Left cardiac atrium (tissue), 4 donors: Measurements from ENCODE around the gene NAP1L1. TPM values are rescaled to one million over a fixed set of nuclear protein-coding genes. Genes with fewer than 3 reads are reported as not detected.

Experiments
- ATAC-seq, 2 donors: fragments of 200-7000 bp; cut with Tn5 transposase; one replicate each; pipeline ENCODE4 v1.9.1; 2020; ENCODE audit warnings: mild to moderate bottlenecking in 2 of 2, moderate library complexity in 2 of 2
- DNase-seq: peaks from one replicate; pipeline ENCODE4 v3.0.0-alpha.2; 2020
- intact Hi-C, 2 donors: fragments of 100-400 bp; cut with DNase I; formaldehyde crosslinking; loops; one replicate each; pipeline versions ENCODE4 v1.14.1 to v1.15.1; 2022 to 2023
- total RNA-seq, 2 donors: library from RNA; stranded (reverse); fragmentation: NEBNext Ultra II Directional; extraction: Animal tissue kit (Norgen Biotek cat#: 25700); gene quantifications; one replicate each; pipeline ENCODE4 v1.2.1, GENCODE V29; 2021
- donor health status: DM: no; HTN: yes; CAD: no.
- donor health status: DM: no; HTN: yes; CAD: no; lungs with severe emphysema.
- donor health status: DM: yes; HTN: yes; CAD: no.
- donor health status: Dilated cardiomyopathy.

The NAP1L1 gene
- total RNA-seq, 2 donors from 2014 or later, result 299 to 358 TPM

DNA sequence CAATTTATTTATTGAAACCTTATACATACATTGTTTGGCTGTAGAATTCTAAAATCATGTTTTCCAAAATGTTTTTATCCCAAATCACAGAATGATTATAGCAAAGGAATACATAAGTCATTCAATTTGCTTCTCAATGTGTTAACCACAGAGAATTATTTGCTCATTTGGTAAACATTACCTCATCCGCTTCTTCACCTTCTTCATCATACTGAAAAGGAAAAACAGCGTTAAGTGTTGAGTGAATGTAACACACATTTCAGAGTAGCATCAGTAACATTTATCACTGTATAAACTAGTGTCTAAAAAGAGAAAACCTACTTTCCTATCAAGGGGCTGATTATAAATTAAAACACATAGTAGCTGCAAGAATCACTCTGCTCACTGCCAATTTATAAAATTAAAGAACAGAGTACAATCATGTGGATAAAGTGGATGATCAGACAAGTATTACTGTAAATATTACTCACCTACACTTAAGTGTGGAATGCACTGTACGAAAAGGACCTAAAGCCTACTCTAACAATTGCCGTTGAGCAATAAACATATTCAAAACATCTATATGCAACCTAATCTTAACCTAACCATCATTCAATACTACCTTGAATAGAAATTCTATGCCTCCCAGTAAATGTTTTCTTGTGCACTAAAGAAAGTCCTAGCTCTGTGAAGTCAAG is 34.8 kb downstream of the NAP1L1 start:
- ATAC-seq (no peak), DNase-seq (no peak)
- intact Hi-C loops, result no loop called here

GRCh38 chr12:76047742-76048141 is 36.7 kb downstream of the NAP1L1 start:
- ATAC-seq (no peak), DNase-seq (no peak)
- intact Hi-C loops, result no loop called here

DNA sequence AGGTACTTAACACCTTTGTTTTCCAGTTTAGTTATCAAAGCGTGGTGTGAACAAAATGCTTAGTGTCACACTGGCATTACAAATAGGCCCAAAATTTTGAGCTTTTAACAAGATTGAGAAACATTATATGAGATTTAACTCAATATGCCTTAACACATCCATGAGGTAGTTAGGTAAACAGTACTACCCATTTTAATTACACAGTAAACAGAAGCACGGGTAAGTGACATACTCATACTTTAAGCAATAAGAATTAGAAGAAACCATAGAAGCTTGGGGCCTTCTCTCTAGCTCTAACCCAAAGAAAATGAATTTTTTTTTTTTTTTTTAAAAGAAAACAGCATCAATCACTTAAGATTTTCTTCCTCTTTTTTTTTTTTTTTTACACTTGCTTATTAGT is 37.4 kb downstream of the NAP1L1 start:
- ATAC-seq (no peak), DNase-seq (no peak)
- intact Hi-C loops, result no loop called here

DNA sequence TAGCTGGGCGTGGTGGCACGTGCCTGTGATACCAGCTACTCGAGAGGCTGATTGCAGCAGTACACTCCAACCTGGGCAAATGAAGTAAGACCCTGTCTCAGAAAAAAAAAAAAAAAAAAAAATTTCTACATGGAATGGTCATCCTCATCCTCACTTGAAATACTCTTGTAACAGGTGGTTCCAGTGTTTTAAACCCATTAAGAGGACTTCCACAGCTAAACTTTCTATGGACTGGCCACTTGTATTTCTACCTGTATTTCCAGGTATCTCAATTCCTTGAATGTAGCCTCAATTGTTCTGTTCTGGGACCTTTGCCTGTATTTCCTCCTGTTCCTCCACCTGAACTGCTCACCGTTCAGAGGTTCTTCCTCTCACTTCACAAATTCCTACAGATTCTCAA is 41.1 kb downstream of the NAP1L1 start:
- DNase-seq (no peak), ATAC-seq (no peak)
- intact Hi-C loops, result no loop called here

- DNase-seq, result no peak
- intact Hi-C loops, result no loop called here
- ATAC-seq, result no peak
Observed at GRCh38 chr12:76042147-76042546, 42.3 kb downstream of the NAP1L1 start.

DNA sequence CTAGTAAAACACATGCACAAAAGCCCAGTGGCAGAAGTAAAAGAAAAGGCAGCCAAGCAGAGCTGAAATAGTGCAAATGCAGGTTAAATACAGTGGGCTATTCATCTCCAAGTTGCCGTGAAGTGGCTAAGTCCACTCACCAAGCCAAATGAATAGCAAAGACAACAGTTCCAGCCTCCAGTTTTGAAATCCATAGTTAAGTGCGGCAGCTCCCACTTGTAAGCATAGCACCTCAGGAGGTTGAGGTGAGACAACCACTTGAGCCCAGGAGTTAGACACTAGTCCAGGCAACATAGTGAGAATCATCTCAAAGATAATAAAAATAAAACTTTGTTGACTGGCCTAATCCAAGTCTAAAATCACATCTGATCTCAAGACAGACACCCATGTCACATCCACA is 43.1 kb downstream of the NAP1L1 start:
- intact Hi-C loops, result no loop called here
- ATAC-seq, result no peak
- no peak for DNase-seq

- intact Hi-C loops, result no loop called here
- ATAC-seq (no peak), DNase-seq (no peak)
Observed at GRCh38 chr12:76040461-76040860, 44.0 kb downstream of the NAP1L1 start.

DNA sequence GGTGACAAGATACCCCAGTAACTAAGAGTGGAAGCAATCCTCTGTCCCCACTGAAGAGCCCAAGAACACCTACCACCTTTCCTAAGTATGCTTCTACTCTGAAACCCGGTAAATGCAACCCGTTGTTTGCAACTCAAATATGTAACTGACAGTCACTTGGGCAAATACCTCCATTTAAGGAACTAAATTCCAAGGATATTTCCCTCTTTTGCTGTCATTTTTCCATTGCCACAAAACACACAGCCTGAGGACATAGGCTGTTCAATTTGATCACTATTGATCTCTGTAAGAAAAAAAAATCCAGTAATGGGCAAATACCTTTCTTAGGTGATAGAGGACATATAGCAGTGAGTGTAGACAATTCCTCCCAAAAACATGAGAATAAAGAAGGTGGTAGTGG is 46.3 kb downstream of the NAP1L1 start:
- DNase-seq, result no peak
- no peak for ATAC-seq
- intact Hi-C loops, result loop anchor here (5.0 to 10.0 kb wide), 3 partner anchors 223 to 511 kb away; no protein-coding TSS in a partner anchor

- DNase-seq (no peak), ATAC-seq (peak; percentile 62 to 66)
- intact Hi-C loops, result loop anchor here (2.0 to 10.0 kb wide), 4 partner anchors 223 to 511 kb away; no protein-coding TSS in a partner anchor
Observed at GRCh38 chr12:76037130-76038103, 47.1 kb downstream of the NAP1L1 start.

GRCh38 chr12:76035045-76035444 is 49.4 kb downstream of the NAP1L1 start:
- intact Hi-C loops, result loop anchor here (5.0 to 10.0 kb wide), 3 partner anchors 220 to 508 kb away; no protein-coding TSS in a partner anchor
- ATAC-seq (no peak), DNase-seq (no peak)

- DNase-seq (no peak), ATAC-seq (no peak)
- intact Hi-C loops, result loop anchor here (5.0 to 10.0 kb wide), 3 partner anchors 101 to 479 kb away; no protein-coding TSS in a partner anchor
Observed at GRCh38 chr12:76033081-76034011, 51.1 kb downstream of the NAP1L1 start.

- peak; percentile 27 to 42 for ATAC-seq
- DNase-seq, result peak; percentile 68
- intact Hi-C loops, result loop anchor here (5.0 to 10.0 kb wide), 3 partner anchors 100 to 478 kb away; no protein-coding TSS in a partner anchor
Observed at GRCh38 chr12:76032043-76032981, 52.2 kb downstream of the NAP1L1 start.

- peak; percentile 93 to 94 for ATAC-seq
- DNase-seq, result peak; percentile 94
- intact Hi-C loops, result loop anchor here (2.0 to 10.0 kb wide), 4 partner anchors 53 to 477 kb away; no protein-coding TSS in a partner anchor
Observed at GRCh38 chr12:76031414-76032042, 53.0 kb downstream of the NAP1L1 start, which contains the start of gene PHLDA1. Gene PHLDA1, minus strand, starts transcription at chr12:76031776.

GRCh38 chr12:76031081-76031413 is 53.4 kb downstream of the NAP1L1 start:
- no peak for ATAC-seq
- DNase-seq, result no peak
- intact Hi-C loops, result loop anchor here (2.0 to 10.0 kb wide), 4 partner anchors 52 to 476 kb away; no protein-coding TSS in a partner anchor

DNA sequence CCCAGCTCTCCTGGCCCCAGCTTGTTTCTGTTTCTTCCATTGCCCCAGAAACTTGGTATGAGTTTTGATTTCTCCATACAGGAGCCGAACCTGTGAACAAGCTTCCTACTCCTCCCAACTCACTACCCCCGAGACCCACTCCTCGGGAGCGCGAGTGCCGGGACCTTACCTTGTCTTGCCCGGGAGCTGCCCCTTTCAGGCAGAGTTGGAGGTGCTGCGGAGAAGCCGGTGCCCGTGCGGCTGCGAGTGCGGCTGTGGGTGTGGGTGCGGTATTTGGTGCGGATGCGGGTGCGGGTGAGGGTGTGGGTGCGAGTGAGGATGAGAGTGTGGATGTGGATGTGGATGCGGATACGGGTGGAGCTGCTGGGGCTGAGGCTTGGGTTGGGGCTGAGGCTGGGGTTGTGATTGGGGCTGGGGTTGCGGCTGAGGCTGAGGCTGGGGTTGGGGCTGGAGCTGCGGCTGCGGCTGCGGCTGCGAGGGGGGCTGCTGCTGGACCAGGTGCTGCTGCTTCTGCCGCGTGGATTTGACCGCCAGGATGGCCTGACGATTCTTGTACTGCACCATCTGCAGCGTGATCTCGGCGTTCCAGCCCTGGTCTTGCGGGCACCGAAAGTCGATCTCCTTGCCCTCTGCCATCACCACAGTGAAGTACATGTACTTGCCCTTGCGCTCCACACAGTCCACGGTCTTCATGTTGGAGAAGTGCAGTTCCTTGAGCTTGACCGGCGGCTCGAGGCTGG is 54.0 kb downstream of the NAP1L1 start:
- DNase-seq (peak; percentile 44), ATAC-seq (peak; percentile 23 to 32)
- intact Hi-C loops, result loop anchor here (2.0 to 10.0 kb wide), 4 partner anchors 52 to 476 kb away; no protein-coding TSS in a partner anchor

- ATAC-seq (no peak), DNase-seq (no peak)
- intact Hi-C loops, result loop anchor here (2.0 to 10.0 kb wide), 6 partner anchors 51 to 475 kb away; no protein-coding TSS in a partner anchor
Observed at GRCh38 chr12:76029982-76030340, 54.5 kb downstream of the NAP1L1 start.
